Epidermal melanocyte (primary cell): Measurements from ENCODE around the gene GLRX2.
"Not testable (repeated sequence)": the region's sequence is repeated elsewhere in the genome, so short reads cannot be mapped to it uniquely, and the experiment has no call there.

Experiments
- DNase-seq: peaks from one replicate; pipeline ENCODE4 v3.0.0; 2011; ENCODE audit warnings: low spot score; ENCODE audit not compliant: insufficient read length

GLRX2 gene

DNA sequence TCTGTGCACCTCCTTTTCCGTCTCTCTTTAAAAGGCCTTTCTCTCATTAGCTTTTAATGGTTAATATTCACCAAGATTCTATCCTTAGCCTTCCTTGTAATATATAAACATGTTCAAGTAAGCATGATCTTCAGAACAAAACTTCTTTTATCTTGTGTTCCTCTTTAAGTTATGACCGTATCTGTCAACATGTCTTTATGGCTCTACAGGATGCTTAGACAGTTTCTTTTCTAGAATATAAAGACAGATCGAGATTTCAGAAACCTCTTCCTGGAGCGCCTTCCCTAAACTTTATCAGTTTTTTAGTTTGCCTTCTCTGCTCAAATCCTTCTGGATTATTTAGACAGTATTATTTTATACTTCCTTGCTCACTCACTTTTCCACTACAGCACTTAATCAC is 38.6 kb downstream of the GLRX2 start:
- no peak for DNase-seq

- DNase-seq, result no peak
Measured at GRCh38 chr1:193065954-193066353, 39.3 kb downstream of the GLRX2 start.

GRCh38 chr1:193062698-193063463 is 42.3 kb downstream of the GLRX2 start:
- DNase-seq, result no peak

DNA sequence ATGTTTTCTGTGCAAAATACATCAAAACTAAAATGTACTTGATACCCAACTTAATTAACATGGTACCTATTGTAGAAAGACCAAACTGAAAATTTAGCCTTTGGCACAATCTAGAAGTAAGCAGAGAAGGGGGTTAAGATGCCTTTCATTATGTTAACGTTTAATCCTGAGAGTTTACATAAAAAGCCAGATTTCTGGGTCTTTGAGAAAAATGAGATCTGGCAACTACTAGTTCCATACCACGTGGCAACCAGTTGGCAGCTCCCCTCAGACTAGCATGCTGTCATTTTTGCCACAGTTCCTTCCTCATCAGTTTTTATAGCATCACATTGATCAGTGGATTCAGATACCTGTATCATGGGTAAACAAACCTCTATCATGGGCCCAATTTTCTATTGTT is 44.3 kb downstream of the GLRX2 start:
- no peak for DNase-seq

- no peak for DNase-seq
Measured at GRCh38 chr1:193060406-193060805, 44.8 kb downstream of the GLRX2 start.

DNA sequence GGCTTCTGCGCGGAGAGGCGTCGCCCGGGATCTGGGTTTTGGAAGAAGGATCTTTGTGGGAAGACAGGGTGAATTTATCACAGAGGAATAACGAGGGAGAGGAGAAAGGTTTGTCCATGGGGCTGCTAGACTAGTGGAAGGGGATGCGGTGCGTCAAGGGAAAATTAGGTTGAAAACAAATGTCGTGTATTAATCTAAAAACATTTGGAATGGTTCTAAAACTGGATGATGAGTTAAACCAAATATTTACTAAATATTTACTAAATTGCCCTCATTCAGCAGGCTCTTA is 45.2 kb downstream of the GLRX2 start:
- peak; percentile 48 for DNase-seq

- DNase-seq, result peak; percentile 65
Measured at GRCh38 chr1:193059282-193060114, 45.7 kb downstream of the GLRX2 start, which contains the start of the genes RO60 and UCHL5. TSS of gene RO60 (plus strand) at chr1:193059612. CDS start at chr1:193069055, 9,443 bp downstream. TSS of gene UCHL5 (minus strand) at chr1:193059360. CDS start at chr1:193059260, 100 bp downstream.

DNA sequence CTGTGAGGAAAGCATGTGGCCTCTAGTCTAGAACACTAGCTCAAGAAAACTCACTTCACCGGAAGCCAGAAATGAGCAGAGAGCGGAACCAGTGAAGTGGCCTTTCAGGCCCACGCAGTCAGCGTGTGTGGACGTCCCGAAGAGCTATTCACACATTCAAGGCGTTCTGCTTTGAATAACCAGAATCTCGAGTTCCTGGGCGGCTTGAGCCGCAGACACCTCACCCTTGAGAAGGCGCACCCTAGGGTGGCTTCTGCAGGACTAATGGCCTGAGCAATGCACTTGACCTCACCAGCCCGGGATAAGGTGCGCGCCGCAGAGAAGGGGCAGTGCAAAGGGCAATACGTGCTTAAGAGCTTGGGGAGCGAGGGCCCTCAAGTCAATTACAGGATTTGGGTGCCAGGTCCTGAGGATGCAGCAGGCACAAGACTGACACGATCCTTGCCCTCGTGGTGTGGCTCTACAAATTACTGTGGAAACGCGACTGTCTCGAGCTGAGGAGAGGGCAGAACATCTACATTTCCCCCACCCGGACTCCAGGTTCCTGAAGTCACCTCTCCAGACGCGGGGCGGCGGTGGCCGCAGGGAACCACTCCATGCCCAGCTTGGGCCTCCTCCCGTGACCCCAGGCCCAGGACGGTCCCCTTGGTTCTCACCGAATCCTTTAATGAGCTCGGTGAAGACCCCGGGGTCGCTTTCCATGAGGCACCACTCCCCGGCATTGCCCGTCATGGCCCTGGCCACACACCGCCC is 46.5 kb downstream of the GLRX2 start:
- no peak for DNase-seq

DNA sequence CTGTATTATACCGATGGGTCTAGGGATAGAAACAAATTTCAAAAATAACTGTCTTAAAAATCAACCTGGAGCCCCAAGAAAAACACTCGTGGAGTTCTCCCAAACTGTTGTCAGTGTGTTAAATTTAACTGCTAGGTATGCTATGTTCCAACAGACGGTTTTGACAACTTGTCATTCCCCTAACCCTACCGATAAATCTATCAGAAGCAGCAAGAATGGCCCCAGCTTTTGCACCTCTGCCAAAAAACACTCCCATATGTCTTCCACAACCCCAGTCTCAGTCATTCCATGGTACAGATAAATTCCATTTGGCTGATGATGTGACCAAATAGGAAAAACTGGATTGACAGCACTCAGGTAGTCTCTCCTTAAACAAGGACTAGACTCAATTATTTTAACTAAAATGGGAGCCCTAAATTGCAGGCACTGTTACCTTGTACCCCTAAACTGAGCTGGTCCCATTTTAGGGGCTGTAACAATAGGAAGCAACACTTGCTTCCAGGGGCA is 51.0 kb downstream of the GLRX2 start:
- no peak for DNase-seq

GRCh38 chr1:193048913-193049312 is 56.3 kb downstream of the GLRX2 start:
- DNase-seq, result not testable (repeated sequence)
